ENCODE data around the gene PLPPR1.
"Not testable (repeated sequence)": the region's sequence is repeated elsewhere in the genome, so short reads cannot be mapped to it uniquely, and the experiment has no call there.

PLPPR1 gene

GRCh38 chr9:101028346-101029314 lies at the start of gene PLPPR1:
PLPPR1 (plus strand) TSS chr9:101028727.
- DNase-seq, result no peak

GRCh38 chr9:100989731-100990130 lies 38.8 kb upstream of the PLPPR1 start:
- DNase-seq, result no peak

- DNase-seq, result no peak
Observed at GRCh38 chr9:100990605-100991381, 37.7 kb upstream of the PLPPR1 start.

- DNase-seq, result no peak
Observed at GRCh38 chr9:100992632-100993031, 35.9 kb upstream of the PLPPR1 start.

GRCh38 chr9:100999906-101000544 lies 28.5 kb upstream of the PLPPR1 start:
- DNase-seq, result no peak

GRCh38 chr9:101005246-101005645 lies 23.3 kb upstream of the PLPPR1 start:
- no peak for DNase-seq

GRCh38 chr9:101014566-101014965 lies 14.0 kb upstream of the PLPPR1 start:
- DNase-seq, result no peak

- no peak for DNase-seq
Observed at GRCh38 chr9:101018467-101018866, 10.1 kb upstream of the PLPPR1 start.

GRCh38 chr9:101022704-101023103 lies 5.8 kb upstream of the PLPPR1 start:
- no peak for DNase-seq

GRCh38 chr9:101025940-101026339 lies 2.6 kb upstream of the PLPPR1 start:
- no peak for DNase-seq

GRCh38 chr9:101026824-101027223 lies 1.7 kb upstream of the PLPPR1 start:
- no peak for DNase-seq

- DNase-seq, result no peak
Observed at GRCh38 chr9:101027236-101027635, 1.3 kb upstream of the PLPPR1 start.

GRCh38 chr9:101027733-101028345 lies 688 bp upstream of the PLPPR1 start:
- no peak for DNase-seq

GRCh38 chr9:101029315-101030085 lies 973 bp downstream of the PLPPR1 start:
- no peak for DNase-seq

GRCh38 chr9:101030086-101030391 lies 1.5 kb downstream of the PLPPR1 start:
- DNase-seq, result no peak

GRCh38 chr9:101032426-101032825 lies 3.9 kb downstream of the PLPPR1 start:
- DNase-seq, result no peak

GRCh38 chr9:101034222-101034621 lies 5.7 kb downstream of the PLPPR1 start:
- DNase-seq, result no peak

- no peak for DNase-seq
Observed at GRCh38 chr9:101035098-101035497, 6.6 kb downstream of the PLPPR1 start.

GRCh38 chr9:101037430-101037829 lies 8.9 kb downstream of the PLPPR1 start:
- DNase-seq, result no peak

GRCh38 chr9:101038488-101038887 lies 10.0 kb downstream of the PLPPR1 start:
- DNase-seq, result no peak

GRCh38 chr9:101039581-101039980 lies 11.1 kb downstream of the PLPPR1 start:
- not testable (repeated sequence) for DNase-seq

GRCh38 chr9:101047848-101048397 lies 19.4 kb downstream of the PLPPR1 start:
- DNase-seq, result no peak
